ENCODE results near the gene KIF2C.
A peak's percentile ranks its signal among the peaks of the same experiment; 100 is the strongest.
"Not testable (repeated sequence)": the region's sequence is repeated elsewhere in the genome, so short reads cannot be mapped to it uniquely, and the experiment has no call there.

The KIF2C gene

DNA sequence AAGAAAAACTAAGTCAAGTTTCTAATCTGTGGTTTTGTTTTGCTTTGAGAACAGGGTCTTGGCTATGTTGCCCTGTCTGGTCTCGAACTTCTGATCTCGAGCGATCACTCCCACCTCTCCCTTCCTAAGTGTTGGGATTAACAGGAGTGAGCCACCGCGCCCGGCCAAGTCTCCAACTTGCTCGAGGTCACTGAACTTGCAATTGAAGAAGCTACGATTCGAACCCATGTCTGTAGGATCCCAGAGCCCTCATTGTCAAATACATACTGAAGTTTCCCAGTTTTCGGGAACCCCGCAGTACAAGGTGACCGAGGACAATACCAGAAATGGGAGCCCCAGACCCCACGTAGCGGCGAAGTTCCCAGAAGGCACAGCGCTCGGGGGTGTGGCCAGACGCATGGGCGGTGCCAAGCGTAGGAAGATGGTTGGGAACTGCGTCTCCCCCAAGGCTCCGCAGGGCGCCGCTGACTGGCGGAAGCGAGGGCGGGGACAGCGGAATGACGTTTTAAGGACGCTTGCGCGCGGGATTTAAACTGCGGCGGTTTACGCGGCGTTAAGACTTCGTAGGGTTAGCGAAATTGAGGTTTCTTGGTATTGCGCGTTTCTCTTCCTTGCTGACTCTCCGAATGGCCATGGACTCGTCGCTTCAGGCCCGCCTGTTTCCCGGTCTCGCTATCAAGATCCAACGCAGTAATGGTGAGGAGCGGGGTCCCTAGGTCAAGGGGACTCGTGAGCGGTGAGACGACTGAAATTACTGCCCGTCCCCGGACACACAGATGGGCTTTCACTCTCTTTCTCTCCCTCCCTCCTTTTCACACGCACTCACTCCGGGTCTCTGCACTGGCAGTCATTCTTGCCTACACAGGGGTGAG is at the start of gene KIF2C:
KIF2C (plus strand) TSS at position 531 of the 872 bp plus-strand sequence; CDS start at position 627, 96 bp downstream.
- peak; percentile 98 to 100 for DNase-seq

DNA sequence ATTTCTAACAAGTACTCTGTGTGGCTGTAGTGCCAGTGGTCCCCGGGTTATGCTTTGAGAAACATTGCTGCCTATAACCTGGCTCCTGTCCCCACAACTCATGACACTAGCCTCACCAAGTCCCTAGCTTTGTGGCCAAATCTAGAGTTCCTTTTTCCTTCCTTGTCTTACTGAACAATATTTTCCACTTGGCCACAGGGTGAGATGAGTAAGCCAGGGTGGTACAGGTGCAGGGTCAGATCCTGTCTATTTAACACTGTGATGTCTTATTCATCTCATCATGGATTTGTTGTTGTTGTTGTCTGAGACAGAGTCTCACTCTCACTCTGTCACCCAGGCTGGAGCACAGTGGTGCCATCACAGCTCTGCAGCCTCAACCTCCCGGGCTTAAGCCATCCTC is 46.5 kb upstream of the KIF2C start:
- no peak for DNase-seq

DNA sequence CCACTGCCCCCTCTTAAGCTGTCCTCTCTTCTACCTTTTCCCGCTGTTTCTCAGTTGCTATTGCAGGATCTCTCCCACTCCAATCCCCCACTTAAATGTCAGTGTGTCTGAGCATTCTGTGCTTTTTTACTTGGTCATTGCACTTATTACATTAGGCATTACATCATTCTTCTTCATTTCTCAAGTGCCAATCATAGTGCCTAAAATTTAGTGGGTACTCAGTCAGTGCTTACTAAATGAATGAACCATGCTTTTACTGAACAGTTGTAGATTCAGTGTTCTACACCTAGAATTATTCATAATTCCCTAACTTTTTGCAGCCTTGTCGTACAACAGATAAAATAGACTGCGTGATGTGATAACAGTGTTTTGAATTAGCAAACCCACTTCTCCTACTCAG is 45.7 kb upstream of the KIF2C start:
- no peak for DNase-seq

GRCh38 chr1:44694863-44695478 is 44.7 kb upstream of the KIF2C start:
- DNase-seq, result no peak

DNA sequence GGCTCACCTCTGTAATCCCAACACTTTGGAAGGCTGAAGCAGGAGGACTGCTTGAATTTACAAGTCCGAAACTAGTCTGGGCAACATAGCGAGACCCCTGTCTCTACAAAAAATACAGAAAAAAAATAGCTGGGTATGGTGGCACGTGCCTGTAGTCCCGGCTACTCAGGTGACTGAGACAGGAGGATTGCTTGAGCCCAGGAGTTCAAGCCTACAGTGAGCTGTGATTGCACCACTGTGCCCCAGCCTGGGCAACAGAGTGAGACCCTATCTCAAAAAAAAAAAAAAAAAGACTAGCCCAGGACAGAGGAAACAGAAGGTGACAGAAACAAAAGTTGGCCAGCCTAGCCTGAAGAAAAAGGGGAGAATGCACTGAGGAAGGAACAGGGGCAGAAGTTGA is 44.0 kb upstream of the KIF2C start:
- DNase-seq, result no peak

DNA sequence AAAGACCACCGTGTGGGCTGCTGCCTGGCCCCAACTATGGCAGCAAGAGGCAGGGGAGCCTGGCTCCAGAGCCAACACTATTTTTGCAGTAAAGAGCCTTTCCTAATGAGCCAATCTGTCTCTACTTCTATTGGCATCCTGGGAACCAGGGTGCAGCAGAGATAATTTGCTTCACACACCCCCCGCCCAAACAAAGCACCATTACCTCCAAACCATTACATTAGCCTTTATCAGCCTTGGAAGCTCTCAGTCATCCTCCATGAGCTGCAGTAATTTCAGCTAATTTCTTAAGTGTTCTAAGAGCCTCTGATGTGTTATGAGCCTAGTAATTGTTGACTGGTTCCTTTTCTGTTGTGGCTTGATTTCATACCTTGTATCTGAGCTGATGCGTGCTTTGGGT is 43.5 kb upstream of the KIF2C start:
- DNase-seq, result no peak

- no peak for DNase-seq
These were observed 42.8 kb upstream of the KIF2C start for GRCh38 chr1:44696789-44697345.

- DNase-seq, result no peak
These were observed 41.5 kb upstream of the KIF2C start for GRCh38 chr1:44698138-44698537.

DNA sequence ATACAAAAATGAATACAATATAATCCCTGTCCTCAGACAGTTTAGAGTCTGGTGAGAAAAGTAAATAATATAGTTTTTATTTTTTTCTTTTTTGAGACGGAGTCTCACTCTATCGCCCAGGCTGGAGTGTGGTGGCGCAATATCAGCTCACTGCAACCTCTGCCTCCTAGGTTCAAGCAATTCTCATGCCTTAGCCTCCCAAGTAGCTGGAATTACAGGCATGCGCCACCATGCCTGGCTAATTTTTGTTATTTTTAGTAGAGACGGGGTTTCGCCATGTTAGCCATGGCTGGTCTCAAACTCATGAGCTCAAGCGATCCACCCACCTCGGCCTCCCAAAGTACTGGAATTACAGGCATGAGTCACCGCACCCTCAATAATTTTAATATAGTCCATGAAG is 40.3 kb upstream of the KIF2C start:
- DNase-seq, result not testable (repeated sequence)

GRCh38 chr1:44700573-44700972 is 39.1 kb upstream of the KIF2C start:
- DNase-seq, result no peak

DNA sequence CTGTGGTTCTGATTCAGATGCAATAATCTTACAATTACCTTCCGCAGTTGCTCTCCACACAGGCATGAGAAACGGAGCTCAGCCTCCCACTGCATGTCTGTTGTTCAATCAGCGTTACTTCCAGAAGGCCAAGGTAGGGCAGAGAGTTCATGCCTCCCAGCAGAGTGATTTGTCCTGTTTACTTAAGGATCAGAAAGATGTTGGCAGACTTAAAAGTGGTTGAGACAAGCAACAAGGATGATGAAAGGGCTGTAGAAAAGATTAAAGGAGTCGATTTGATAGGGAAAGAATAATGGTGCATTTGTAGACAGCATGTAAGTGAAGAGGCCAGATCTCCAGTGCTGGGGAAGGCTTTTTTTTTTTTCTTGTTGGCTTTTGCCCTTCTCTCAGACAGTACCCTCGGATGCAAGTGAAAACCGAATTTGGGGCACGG is 38.5 kb upstream of the KIF2C start:
- DNase-seq, result no peak

- no peak for DNase-seq
These were observed 34.2 kb upstream of the KIF2C start for GRCh38 chr1:44705470-44705869.

GRCh38 chr1:44705938-44706337 is 33.7 kb upstream of the KIF2C start:
- no peak for DNase-seq

DNA sequence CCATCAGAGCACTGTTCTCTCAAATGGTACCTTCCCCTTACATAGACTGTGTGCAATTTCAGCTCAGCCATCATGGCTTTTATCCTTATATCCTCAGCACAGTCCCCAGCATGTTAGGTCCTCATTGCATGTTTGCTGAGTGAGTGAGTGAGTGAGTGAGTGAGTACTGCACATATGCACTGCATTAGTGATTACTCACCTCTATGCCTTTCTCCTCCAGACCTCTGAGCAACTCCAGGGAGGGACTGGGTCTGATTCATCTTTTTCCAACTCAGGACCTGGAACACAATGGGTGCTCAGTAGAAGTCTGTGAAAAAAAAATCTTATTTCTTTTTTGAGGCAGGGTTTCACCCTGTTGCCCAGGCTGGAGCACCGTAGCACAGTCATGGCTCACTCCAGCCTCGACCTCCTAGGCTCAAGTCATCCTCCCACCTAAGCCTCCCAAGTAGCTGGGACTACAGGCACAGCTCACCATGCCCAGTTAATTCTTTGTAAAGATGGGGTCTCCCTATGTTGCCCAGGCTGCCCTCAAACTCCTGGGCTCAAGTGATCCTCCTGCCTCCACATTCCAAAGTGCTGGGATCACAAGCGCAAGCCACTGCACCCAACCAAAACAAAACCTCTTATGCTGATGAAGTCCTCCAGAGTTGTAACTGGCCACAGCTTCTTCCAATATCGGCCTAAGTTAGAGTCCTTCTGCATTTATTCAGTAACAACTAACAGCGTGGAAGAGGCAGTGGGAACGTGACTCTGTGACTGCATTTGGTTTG is 32.3 kb upstream of the KIF2C start:
- no peak for DNase-seq

DNA sequence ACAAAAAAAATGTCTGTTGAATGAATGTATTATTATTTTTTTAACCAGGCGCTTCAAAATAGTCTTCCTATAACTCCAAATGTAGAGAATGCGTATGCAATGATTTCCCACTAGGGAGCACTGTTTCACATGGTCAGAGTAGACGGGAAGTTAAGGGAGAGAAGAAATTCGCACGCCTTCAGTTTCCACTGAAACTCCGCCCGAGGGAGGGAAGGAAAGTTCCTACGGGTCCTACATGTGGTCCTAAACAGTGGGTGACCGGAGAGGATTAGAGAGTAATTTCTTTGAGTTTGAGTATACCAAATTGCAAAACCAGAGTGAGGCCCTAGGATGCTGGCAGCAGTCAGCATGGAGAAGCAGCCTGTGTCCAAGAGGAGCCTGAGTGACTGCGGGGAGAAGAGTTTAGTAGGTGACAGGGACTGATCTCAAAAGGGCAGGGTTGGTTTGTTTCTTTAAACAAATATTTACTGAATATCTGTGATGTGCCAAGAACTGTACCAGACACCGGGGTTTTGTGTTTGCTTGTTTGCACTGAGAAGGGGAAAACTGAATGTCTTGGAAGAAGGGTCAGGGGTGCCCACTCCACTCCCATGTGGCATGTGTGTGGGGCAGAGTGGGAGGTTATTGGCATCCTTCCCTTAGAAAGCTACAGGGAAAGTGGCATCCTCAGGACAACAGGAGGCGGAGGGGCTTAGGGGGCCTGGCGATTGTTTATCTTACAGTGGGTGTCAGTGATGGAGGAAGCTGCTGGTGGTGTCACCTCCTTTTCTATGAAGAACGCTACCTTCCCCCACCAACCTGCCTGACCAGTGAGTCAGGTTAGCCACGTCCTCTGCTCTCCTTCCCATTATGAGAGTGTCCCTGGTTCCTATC is 31.4 kb upstream of the KIF2C start:
- DNase-seq, result peak; percentile 39 to 73

- DNase-seq, result no peak
These were observed 26.3 kb upstream of the KIF2C start for GRCh38 chr1:44713321-44713781.

GRCh38 chr1:44714532-44714931 is 25.1 kb upstream of the KIF2C start:
- DNase-seq, result no peak

DNA sequence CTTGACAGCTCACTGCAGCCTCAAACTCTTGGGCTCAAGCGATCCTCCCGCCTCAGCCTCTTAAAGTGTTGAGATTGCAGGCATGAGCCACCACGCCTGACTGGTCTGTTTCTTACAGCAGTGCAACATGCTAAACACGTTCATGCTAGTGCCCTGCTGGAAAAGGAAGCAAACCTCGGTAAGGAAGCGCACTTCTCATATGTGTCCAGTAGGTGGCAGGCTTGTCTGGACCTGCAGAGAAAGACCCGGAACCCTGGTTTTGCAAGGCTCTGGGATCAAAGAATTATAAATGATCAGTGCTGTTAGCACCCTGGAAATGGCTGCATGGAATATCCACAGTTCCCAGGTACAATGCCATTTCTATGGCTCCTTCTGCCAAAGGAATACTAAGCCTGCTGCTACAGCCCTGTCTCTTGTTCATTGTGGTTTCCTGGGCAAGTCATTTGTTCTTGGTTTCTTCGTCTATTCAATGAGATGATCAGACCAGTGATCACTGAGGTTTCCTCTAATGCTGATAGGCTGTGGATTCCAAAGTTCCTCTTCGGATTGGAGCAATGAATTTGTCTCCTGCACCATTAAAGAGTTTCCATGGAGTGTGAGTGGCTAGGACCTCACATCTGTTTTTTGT is 24.6 kb upstream of the KIF2C start:
- DNase-seq, result peak; percentile 85 to 94

GRCh38 chr1:44717156-44717555 is 22.5 kb upstream of the KIF2C start:
- DNase-seq, result no peak

DNA sequence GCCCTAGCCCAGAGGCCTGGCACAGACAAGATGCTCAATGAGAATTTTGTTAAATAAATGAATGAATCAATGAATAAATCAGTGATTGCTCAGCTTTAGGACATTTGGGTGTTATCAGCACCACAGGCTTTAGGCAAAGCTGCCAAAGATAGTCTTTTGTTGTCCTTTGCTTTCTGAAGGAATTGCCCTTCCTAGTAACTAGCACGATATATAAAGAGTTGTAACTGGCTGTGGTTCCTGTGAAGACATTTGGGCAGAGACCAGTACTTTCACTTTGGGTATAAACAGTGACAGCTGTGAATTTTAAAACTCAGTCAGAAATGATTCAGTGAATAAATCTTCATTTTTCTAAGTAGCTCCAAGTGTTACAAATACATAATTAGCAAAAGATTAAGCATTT is 22.0 kb upstream of the KIF2C start:
- no peak for DNase-seq

GRCh38 chr1:44718091-44718490 is 21.5 kb upstream of the KIF2C start:
- no peak for DNase-seq

- DNase-seq, result no peak
These were observed 20.3 kb upstream of the KIF2C start for GRCh38 chr1:44719318-44719717.

All from NCI-H526 (cell line).